Femur (tissue), 1 donor: ENCODE data around the gene CDKN1C.

Experiments
- DNase-seq: peaks from one replicate; pipeline ENCODE4 v3.0.0-alpha.2; 2017

CDKN1C gene

GRCh38 chr11:2887515-2888195 is 2.1 kb upstream of the CDKN1C start:
- no peak for DNase-seq

GRCh38 chr11:2886936-2887335 is 1.4 kb upstream of the CDKN1C start:
- DNase-seq = no peak

DNA sequence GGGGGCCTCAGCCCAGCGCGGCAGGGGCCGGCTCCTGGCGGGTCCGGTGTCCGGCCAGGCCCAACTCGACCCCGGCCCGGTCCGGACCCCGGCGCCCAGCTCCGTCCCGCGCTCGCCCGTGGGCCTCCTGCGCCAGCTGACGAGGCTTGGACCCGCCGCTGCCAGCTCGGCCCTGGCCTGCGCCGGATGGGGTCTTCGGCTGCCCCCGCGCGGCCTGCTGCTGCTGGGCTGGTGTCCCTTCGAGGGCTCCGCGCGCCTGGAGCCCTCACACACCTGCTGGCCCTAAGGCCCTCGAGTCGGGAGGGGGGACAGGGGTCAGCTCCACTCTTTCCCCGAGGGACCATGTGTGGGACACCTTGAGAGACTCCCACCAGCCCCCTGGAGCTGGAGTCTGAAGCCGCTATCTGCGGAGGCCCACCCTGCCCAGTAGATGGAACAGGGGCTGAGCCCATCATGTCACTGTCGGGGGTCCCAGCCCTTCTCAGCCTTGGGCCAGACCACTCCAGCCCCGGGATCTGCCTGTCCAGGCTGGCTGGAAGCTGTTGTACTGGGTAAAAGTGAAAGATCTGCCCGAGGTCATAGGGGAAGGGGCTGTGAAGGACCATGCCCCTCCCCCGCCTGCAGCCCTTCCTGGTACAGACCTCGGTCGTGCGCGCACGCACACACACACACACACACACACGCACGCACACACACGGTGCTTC is 768 bp upstream of the CDKN1C start:
- DNase-seq = peak; percentile 79

DNA sequence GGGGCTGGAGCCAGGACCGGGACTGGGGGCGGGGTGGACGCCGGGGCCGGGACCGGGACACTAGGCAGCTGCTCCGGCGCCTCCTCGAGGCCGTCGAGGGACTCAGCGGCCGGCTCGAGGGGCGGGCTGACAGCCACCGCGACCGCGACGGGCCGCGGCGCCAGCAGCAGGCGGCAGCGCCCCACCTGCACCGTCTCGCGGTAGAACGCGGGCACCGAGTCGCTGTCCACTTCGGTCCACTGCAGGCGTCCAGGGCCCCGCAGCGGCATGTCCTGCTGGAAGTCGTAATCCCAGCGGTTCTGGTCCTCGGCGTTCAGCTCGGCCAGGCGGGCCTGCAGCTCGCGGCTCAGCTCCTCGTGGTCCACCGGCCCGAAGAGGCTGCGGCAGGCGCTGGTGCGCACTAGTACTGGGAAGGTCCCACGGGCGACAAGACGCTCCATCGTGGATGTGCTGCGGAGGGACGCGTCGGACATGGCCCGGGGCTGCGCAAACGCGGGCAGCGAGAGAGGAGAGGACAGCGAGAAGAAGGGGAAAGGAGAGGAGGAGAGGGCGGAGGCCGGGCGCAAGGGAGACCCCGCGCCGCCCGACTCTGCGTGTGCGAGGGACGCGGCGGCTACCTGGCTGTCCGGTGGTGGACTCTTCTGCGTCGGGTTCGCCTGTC is 428 bp downstream of the CDKN1C start:
- peak; percentile 71 for DNase-seq

DNA sequence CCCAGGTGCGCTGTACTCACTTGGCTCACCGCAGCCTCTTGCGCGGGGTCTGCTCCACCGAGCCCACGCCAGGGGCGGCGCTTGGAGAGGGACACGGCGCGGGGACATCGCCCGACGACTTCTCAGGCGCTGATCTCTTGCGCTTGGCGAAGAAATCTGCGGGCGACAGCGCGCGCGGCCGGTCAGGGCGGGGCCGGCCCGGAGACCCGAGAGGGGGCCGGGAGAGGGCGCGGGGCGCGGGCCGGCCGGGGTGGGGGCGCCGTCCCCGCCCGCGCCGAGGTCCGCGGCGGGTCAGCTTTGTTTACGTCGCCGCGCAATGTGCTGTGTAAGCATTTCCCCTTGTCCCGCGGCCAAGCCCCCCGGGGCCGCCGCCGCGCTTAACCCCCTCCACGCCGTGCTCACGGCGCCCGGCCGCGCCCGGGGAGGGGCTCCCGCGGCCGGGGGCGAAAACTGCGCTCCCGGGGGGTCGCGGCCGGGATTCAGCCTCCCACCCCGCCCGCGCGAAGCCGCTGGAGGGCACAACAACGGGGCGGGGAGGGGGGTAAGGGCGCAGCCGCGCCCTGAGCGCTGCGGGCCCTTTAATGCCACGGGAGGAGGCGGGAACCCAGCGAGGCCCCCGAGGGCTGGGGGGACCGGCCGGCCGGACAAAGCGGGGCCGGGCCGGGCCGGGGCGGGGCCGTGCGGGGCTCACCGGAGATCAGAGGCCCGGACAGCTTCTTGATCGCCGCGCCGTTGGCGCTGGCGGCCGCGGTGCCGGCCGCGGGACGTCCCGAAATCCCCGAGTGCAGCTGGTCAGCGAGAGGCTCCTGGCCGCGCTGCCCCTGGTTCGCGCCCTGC is 1.4 kb downstream of the CDKN1C start:
- peak; percentile 62 for DNase-seq

GRCh38 chr11:2883640-2883978 is 2.0 kb downstream of the CDKN1C start:
- no peak for DNase-seq

DNA sequence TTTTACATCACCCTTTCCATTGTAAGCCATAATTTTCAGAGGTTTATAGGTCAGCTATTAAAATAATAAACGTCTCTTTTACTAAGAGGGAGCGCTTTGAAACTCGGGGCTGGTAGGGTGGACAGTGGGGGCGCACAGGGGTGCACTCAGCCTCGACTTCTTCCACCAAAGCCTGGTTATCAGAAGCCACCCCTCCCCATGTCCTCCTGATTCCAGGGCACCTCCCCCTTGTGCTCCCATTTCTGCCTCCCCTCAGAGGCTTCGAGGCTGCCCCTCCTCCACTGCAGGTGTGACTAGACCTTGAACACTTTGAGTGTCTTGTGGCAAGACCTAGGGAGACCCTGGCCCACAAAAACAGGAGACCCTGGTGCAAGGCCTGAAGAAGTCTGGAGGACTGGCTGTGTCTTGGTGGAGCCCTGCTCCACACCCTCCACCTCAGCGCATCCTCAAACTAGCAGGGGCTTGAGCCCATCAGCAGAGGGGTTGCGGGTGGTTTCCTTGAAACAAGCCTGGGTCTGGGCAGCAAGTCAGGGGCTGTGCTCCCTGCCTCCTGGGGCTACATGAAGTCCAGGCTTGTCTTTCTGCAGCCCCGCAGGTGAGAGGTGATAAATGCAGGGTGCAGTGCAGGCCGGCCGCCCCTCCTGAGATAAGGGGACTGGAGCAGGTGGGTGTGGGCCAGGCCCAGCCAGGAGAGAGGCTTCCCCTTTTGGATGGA is 3.0 kb downstream of the CDKN1C start:
- no peak for DNase-seq

DNA sequence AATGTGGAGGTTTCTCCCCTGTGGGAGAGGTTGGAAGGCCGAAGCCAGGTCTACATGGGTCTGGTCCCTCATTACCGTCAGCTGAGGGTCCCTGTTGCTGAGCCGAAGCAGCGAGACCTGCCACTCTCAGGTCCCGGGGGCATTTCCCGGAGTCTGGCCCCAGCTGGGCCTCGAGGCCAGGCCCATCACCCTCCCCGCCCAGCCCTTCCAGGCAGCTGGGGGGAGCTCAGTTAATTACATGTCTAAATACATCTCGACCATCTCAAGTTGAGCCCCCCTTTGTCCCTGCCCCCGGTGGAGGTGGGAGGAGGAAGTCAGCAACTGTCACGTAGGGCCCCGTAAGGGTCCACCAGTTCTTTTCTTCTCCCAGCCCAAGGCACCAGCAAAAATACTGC is 3.6 kb downstream of the CDKN1C start:
- no peak for DNase-seq

GRCh38 chr11:2881076-2881980 is 4.2 kb downstream of the CDKN1C start:
- no peak for DNase-seq

GRCh38 chr11:2880646-2881045 is 4.9 kb downstream of the CDKN1C start:
- no peak for DNase-seq

- DNase-seq = no peak
Observed at GRCh38 chr11:2878782-2879181, 6.8 kb downstream of the CDKN1C start.

DNA sequence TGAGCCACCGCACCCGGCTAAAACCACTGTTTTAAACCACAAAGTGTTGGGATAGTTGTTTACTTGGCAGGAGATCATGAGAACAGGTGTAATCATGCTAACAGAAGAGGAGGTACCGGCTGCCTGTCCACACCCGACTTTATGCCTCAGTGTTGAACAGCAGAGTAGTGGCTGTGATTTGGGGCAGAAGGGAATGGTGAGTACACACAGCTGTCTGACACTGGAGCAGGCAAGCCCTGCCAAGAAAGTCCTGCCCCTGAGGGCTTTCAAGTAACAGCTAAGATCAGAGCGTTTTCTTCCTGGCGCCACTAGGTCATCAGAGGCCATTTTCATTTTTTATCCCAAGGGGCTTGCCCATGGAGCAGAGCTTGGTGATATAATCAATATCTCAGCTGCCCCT is 8.1 kb downstream of the CDKN1C start:
- DNase-seq = no peak

DNA sequence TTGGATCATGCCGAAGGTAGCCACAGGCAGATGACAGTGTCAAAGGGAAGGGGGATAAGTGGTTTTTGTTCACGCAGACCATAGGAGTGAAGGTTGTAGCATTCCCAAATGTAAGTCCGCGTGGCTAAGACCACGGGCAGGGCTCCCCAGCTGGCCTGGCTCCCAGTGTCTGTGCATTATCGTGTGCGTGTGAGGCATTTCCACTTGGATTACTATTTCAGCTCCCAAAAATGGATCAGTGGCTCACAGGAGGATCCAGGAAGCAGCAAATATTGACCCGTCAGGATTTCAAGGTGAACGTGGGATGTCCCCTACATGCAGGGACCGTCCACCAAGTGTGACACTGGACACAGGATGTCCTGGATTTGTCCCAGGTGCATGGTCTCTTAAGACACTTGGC is 10.6 kb downstream of the CDKN1C start:
- no peak for DNase-seq

GRCh38 chr11:2870969-2871680 is 14.4 kb downstream of the CDKN1C start:
- DNase-seq = no peak

- no peak for DNase-seq
Observed at GRCh38 chr11:2870460-2870859, 15.1 kb downstream of the CDKN1C start.

GRCh38 chr11:2869561-2870427 is 15.8 kb downstream of the CDKN1C start:
- DNase-seq = no peak

GRCh38 chr11:2869134-2869526 is 16.4 kb downstream of the CDKN1C start:
- DNase-seq = no peak

- DNase-seq = no peak
Observed at GRCh38 chr11:2868506-2869133, 17.0 kb downstream of the CDKN1C start.

DNA sequence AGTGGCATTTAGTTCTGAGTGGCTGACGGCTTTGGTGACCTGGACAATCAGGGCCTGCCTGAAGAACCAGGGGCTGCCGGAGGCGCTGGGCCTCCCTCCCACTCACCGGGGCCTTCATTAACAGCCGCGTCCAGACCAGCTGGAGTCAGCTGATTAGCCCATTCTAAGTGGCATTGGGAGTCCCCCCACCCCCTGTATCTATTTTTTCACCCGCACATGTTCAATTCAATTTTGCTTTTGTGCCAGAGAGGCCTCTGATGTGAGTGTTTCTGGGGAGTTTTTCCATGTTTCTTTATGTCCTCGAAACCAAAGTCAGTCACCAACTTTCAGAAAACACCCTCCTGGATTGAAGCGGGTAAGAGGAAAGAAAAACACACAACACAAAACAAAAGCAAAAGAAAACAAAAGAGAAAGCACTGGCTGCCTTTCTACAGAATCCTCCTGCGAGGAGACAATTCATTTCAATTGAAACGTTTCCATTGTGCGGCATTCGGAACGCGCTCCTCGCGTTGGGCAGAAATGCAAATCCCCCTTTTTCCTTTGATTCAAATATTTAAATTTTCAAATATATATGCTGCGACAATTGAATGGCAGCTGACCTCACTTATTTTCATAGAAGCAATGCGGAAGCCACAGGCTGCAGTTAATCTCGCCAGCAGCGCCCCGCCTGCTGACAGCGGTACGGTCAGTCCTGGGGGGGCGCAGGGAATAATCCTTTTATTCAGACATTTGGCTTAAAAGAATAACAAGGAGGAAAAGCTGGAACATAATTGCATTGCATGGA is 17.7 kb downstream of the CDKN1C start:
- no peak for DNase-seq
